Activated B cell treated with CpG ODN at 0.5 μM for 24 hours (primary cell): Measurements from ENCODE around the gene ZFP1. TPM values are rescaled to one million over a fixed set of nuclear protein-coding genes. Genes with fewer than 3 reads are reported as not detected.

Source experiments
- ATAC-seq: fragments of 200-7000 bp; cut with Tn5 transposase; one replicate; pipeline ENCODE4 v1.10.0; 2021; ENCODE audit warnings: low read depth, mild to moderate bottlenecking, moderate library complexity
- CTCF ChIA-PET: fragments of 350-600 bp; sonication (Branson Sonifier 250); formaldehyde crosslinking; loops from one replicate; lab custom pipeline; 2021; ENCODE audit warnings: antibody characterized with exemption; lab: Charles Lee
- POLR2A ChIA-PET: fragments of 350-600 bp; sonication (Branson Sonifier 250); formaldehyde crosslinking; loops from one replicate; lab custom pipeline; 2021; ENCODE audit warnings: antibody characterized with exemption; lab: Charles Lee
- DNase-seq: peaks from one replicate; pipeline ENCODE4 v3.0.0; 2022
- H3K27ac Mint-ChIP-seq: one replicate; pipeline ENCODE4 v1.8.0; 2020; ENCODE audit warnings: mixed read lengths
- H3K27me3 Mint-ChIP-seq: one replicate; pipeline ENCODE4 v1.8.0; 2021; ENCODE audit warnings: mixed read lengths
- H3K36me3 Mint-ChIP-seq: one replicate; pipeline ENCODE4 v1.8.0; 2021; ENCODE audit warnings: low read depth, mixed read lengths
- H3K4me1 Mint-ChIP-seq: one replicate; pipeline ENCODE4 v1.8.0; 2021; ENCODE audit warnings: mixed read lengths
- H3K4me3 Mint-ChIP-seq: one replicate; pipeline ENCODE4 v1.8.0; 2020; ENCODE audit warnings: mild to moderate bottlenecking, mixed read lengths
- H3K9me3 Mint-ChIP-seq: one replicate; pipeline ENCODE4 v1.8.0; 2020; ENCODE audit warnings: mixed read lengths
- CTCF ChIP-seq: fragments of 200-600 bp; IDR thresholded peaks from one replicate; pipeline ENCODE4 v1.8.0; 2022; ENCODE audit warnings: antibody characterized with exemption, mild to moderate bottlenecking
- intact Hi-C: fragments of 100-400 bp; cut with micrococcal nuclease; formaldehyde crosslinking; loops from one replicate; pipeline ENCODE4 v1.15.1; 2024
- total RNA-seq: library from RNA; stranded (reverse); gene quantifications from 2 replicates; pipeline ENCODE4 v1.2.3, GENCODE V29; 2022

Gene ZFP1
- total RNA-seq, 1 donor from 2014 or later = 15.4 TPM

- ChIA-PET POLR2A (no interaction called here), CTCF (interaction anchor here (1.9 kb wide), 1 partner anchor 115 kb away, joined by 7 read pairs; the partner anchor contains the start of gene ZNRF1)
- Mint-ChIP-seq H3K9me3 (no peaks in the 10 kb centered on the region), H3K27me3 (peaks cover 40% of the 10 kb centered on the region), H3K4me3 (no peak overlapping the region), H3K27ac (no peak overlapping the region), H3K4me1 (peaks cover 31% of the 10 kb centered on the region), H3K36me3 (no peaks in the 10 kb centered on the region)
- no peak for ATAC-seq
- no peak for TF ChIP-seq CTCF
- DNase-seq = no peak
- intact Hi-C loops = loop anchor here (5.0 kb wide), 1 partner anchor 231 kb away; no protein-coding TSS in a partner anchor
These were observed 34.7 kb upstream of the ZFP1 start for GRCh38 chr16:75113541-75114121.

GRCh38 chr16:75114179-75114945 lies 34.0 kb upstream of the ZFP1 start:
- ATAC-seq = no peak
- intact Hi-C loops = loop anchor here (5.0 kb wide), 1 partner anchor 232 kb away; no protein-coding TSS in a partner anchor
- POLR2A ChIA-PET = no interaction called here

GRCh38 chr16:75114946-75115825 lies 33.1 kb upstream of the ZFP1 start:
- ChIA-PET CTCF (no interaction called here), POLR2A (no interaction called here)
- no peaks in the 10 kb centered on the region for H3K36me3 Mint-ChIP-seq
- TF ChIP-seq CTCF = no peak
- no peaks in the 10 kb centered on the region for H3K9me3 Mint-ChIP-seq
- no peak for DNase-seq
- no peak overlapping the region for H3K4me3 Mint-ChIP-seq
- H3K4me1 Mint-ChIP-seq = peaks cover 15% of the 10 kb centered on the region
- intact Hi-C loops = loop anchor here (5.0 kb wide), 1 partner anchor 233 kb away; no protein-coding TSS in a partner anchor
- no peak for ATAC-seq
- H3K27ac Mint-ChIP-seq = no peak overlapping the region
- peaks cover 29% of the 10 kb centered on the region for H3K27me3 Mint-ChIP-seq

More at GRCh38 chr16:75114179-75114945, 34.0 kb upstream of the ZFP1 start:
- no peak for DNase-seq
- peaks cover 34% of the 10 kb centered on the region for H3K27me3 Mint-ChIP-seq
- peaks cover 23% of the 10 kb centered on the region for H3K4me1 Mint-ChIP-seq
- CTCF ChIA-PET = interaction anchor here (1.9 kb wide), 1 partner anchor 115 kb away, joined by 7 read pairs; the partner anchor contains the start of gene ZNRF1
- TF ChIP-seq CTCF = no peak
- no peaks in the 10 kb centered on the region for H3K36me3 Mint-ChIP-seq
- no peak overlapping the region for H3K27ac Mint-ChIP-seq
- H3K9me3 Mint-ChIP-seq = no peaks in the 10 kb centered on the region
- no peak overlapping the region for H3K4me3 Mint-ChIP-seq

GRCh38 chr16:75116081-75116910 lies 32.0 kb upstream of the ZFP1 start, which contains the start of gene LDHD:
TSS of gene LDHD (minus strand) at chr16:75116780. CDS start at chr16:75116720, 60 bp downstream.
- peaks cover 4% of the 10 kb centered on the region for H3K4me1 Mint-ChIP-seq
- H3K27me3 Mint-ChIP-seq = peaks cover 19% of the 10 kb centered on the region
- CTCF ChIA-PET = interaction anchor here (1.4 kb wide), 1 partner anchor 118 kb away, joined by 3 read pairs; the partner anchor contains the start of gene ZNRF1
- no peaks in the 10 kb centered on the region for H3K36me3 Mint-ChIP-seq
- H3K4me3 Mint-ChIP-seq = no peak within 1 kb of the TSS
- intact Hi-C loops = no loop called here
- no peak for ATAC-seq
- TF ChIP-seq CTCF = no peak
- H3K9me3 Mint-ChIP-seq = no peaks in the 10 kb centered on the region
- no peak for DNase-seq
- H3K27ac Mint-ChIP-seq = no peak within 1 kb of the TSS
- POLR2A ChIA-PET = no interaction called here
